ENCODE measurements around the gene LRMDA. TPM values are rescaled to one million over a fixed set of nuclear protein-coding genes. Genes with fewer than 3 reads are reported as not detected.

The LRMDA gene
- total and polyA plus RNA-seq, 2 of the 4 experiments (the other 2 are of a cell fraction): 0.07 TPM; not detected in 1

GRCh38 chr10:75639736-75640135 lies 208.3 kb downstream of the LRMDA start:
- H2AFZ ChIP-seq (replicated peaks; ENCODE audit: low read length, poor library complexity): no peak overlapping the region
- H3K23ac ChIP-seq (ENCODE audit: low read depth, low read length): no peak overlapping the region
- H4K8ac ChIP-seq (ENCODE audit: low read depth in 2 of 2, low read length in 2 of 2): no peak overlapping the region
- no peak overlapping the region for H3K9ac ChIP-seq (ENCODE audit: low read depth, low read length)
- H3K27ac ChIP-seq (ENCODE audit: insufficient read depth, low read length): no peak overlapping the region
- H3K56ac ChIP-seq (ENCODE audit: extremely low read depth, insufficient read depth, low read length): no peak overlapping the region
- no TSS peak for BruUV-seq (replicated peaks)
- no peak overlapping the region for H3K4ac ChIP-seq (ENCODE audit: low read depth, low read length)
- no peaks in the 10 kb centered on the region for H3K9me1 ChIP-seq (ENCODE audit: insufficient read depth, low read length)
- in situ Hi-C loops (cut with MboI; ENCODE audit: low sequenced_read_pairs) (no loop called here), dilution Hi-C loops (cut with HindIII; ENCODE audit: low sequenced_read_pairs, unreplicated experiment) (no loop called here), intact Hi-C loops (cut with micrococcal nuclease) (no loop called here)
- no peaks in the 10 kb centered on the region for H3K4me1 ChIP-seq (ENCODE audit: control insufficient read depth, insufficient read depth, low read length)
- no peak overlapping the region for H2BK15ac ChIP-seq (ENCODE audit: low read depth, low read length)
- H3K27me3 ChIP-seq (ENCODE audit: control insufficient read depth, insufficient read depth, low read length): peaks cover 6% of the 10 kb centered on the region
- H3K18ac ChIP-seq (ENCODE audit: low read depth, low read length): no peak overlapping the region
- H3K4me2 ChIP-seq (ENCODE audit: low read depth, low read length): no peak overlapping the region
- H3K4me3 ChIP-seq (ENCODE audit: insufficient read depth, low read depth, low read length): no peak overlapping the region
- ATAC-seq (ENCODE audit: low read depth) (no peak), DNase-seq (no peak)
- H2BK20ac ChIP-seq (ENCODE audit: low read depth, low read length): no peak overlapping the region
- CTCF ChIA-PET: no interaction called here
- H4K20me1 ChIP-seq (ENCODE audit: insufficient read depth, low read length): no peaks in the 10 kb centered on the region
- H3K14ac ChIP-seq (replicated peaks; ENCODE audit: low read depth, low read length): no peak overlapping the region
- no peaks in the 10 kb centered on the region for H3K9me3 ChIP-seq (ENCODE audit: control insufficient read depth, insufficient read depth, low read length)
- no peak overlapping the region for H2BK120ac ChIP-seq (ENCODE audit: low read depth, low read length)
- no peak for TF ChIP-seq USF2 (IDR thresholded peaks at IDR 0.05; ENCODE audit: low read depth, low read length)
- TF ChIP-seq CEBPB (IDR thresholded peaks at IDR 0.05; ENCODE audit: low read depth, low read length): no peak
- TF ChIP-seq POLR2A (IDR thresholded peaks at IDR 0.05; ENCODE audit: low read depth, low read length): no peak
- TF ChIP-seq MAZ (IDR thresholded peaks at IDR 0.05; ENCODE audit: borderline replicate concordance, low read depth, low read length): no peak
- TF ChIP-seq RAD21 (IDR thresholded peaks at IDR 0.05; ENCODE audit: low read length): no peak
- TF ChIP-seq SMC3 (IDR thresholded peaks at IDR 0.05; ENCODE audit: low read depth, low read length): no peak
- no peak for TF ChIP-seq NFE2L2 (IDR thresholded peaks at IDR 0.05; ENCODE audit: low read depth, low read length)
- no peak for TF ChIP-seq CHD1 (IDR thresholded peaks at IDR 0.05; ENCODE audit: low read depth, low read length)
- TF ChIP-seq MXI1 (IDR thresholded peaks at IDR 0.05; ENCODE audit: borderline replicate concordance, low read depth, low read length): no peak
- TF ChIP-seq MAFK (IDR thresholded peaks at IDR 0.05; ENCODE audit: low read depth, low read length): no peak
- TF ChIP-seq, protein P1, sequence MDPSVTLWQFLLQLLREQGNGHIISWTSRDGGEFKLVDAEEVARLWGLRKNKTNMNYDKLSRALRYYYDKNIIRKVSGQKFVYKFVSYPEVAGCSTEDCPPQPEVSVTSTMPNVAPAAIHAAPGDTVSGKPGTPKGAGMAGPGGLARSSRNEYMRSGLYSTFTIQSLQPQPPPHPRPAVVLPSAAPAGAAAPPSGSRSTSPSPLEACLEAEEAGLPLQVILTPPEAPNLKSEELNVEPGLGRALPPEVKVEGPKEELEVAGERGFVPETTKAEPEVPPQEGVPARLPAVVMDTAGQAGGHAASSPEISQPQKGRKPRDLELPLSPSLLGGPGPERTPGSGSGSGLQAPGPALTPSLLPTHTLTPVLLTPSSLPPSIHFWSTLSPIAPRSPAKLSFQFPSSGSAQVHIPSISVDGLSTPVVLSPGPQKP (IDR thresholded peaks at IDR 0.05; ENCODE audit: borderline replicate concordance, low read depth, low read length): no peak
- no peak for TF ChIP-seq CTCF (conservative IDR thresholded peaks at IDR 0.05; ENCODE audit: low read depth, low read length)
- TF ChIP-seq FOS (IDR thresholded peaks at IDR 0.05; ENCODE audit: low read depth, low read length): no peak
- TF ChIP-seq RFX5 (IDR thresholded peaks at IDR 0.05; ENCODE audit: low read depth, low read length): no peak
- no peak for TF ChIP-seq RCOR1 (IDR thresholded peaks at IDR 0.05; ENCODE audit: insufficient replicate concordance, low read length)
- TF ChIP-seq BHLHE40 (IDR thresholded peaks at IDR 0.05; ENCODE audit: low read depth, low read length): no peak
- no peak overlapping the region for H4K5ac ChIP-seq (ENCODE audit: low read depth, low read length)
- H3K36me3 ChIP-seq (ENCODE audit: control insufficient read depth, insufficient read depth, low read length): no peaks in the 10 kb centered on the region
- WGBS, 2 experiments (ENCODE audit: extremely low coverage in 2 of 2, insufficient read length in 1 of 2): no CpG with 5 or more reads among the region's 7 CpGs
- no peak overlapping the region for H2AK9ac ChIP-seq (replicated peaks; ENCODE audit: low read depth, low read length, poor library complexity)
- POLR2A ChIA-PET (ENCODE audit: unreplicated experiment): no interaction called here
- no peaks in the 10 kb centered on the region for H3K79me1 ChIP-seq (ENCODE audit: low read depth in 1 of 2, low read length in 2 of 2)
- no peak overlapping the region for H4K91ac ChIP-seq (ENCODE audit: insufficient read depth, low read depth, low read length)
- no peak overlapping the region for H2BK5ac ChIP-seq (ENCODE audit: low read depth, low read length, poor library complexity, severe bottlenecking)
- no peak overlapping the region for H2AK5ac ChIP-seq (ENCODE audit: low read depth, low read length)

Measured in IMR-90 (cell line).